Liver (tissue), 9 donors: ENCODE data around the gene PKHD1. TPM values are rescaled to one million over a fixed set of nuclear protein-coding genes. Genes with fewer than 3 reads are reported as not detected.

Experiments
- DNase-seq: peaks from one replicate; pipeline ENCODE4 v3.0.0-alpha.2; 2017; ENCODE audit warnings: low spot score
- H3K27ac ChIP-seq, 2 donors: one replicate each; pipeline ENCODE4 v1.7.0; 2013; ENCODE audit warnings: inconsistent platforms in 2 of 2, low read length in 2 of 2, control low read depth in 1 of 2, low read depth in 1 of 2, mild to moderate bottlenecking in 1 of 2
- H3K27me3 ChIP-seq, 4 donors: one replicate each; pipeline versions ENCODE4 v1.6.1 to v1.7.0; 2013; ENCODE audit warnings: low read length in 3 of 4, inconsistent platforms in 1 of 4, mild to moderate bottlenecking in 1 of 4, moderate library complexity in 1 of 4; ENCODE audit not compliant: control insufficient read depth in 4 of 4, insufficient read depth in 4 of 4
- H3K36me3 ChIP-seq, 4 donors: one replicate each; pipeline versions ENCODE4 v1.6.1 to v1.7.0; 2013; ENCODE audit warnings: low read length in 3 of 4, mild to moderate bottlenecking in 3 of 4, low read depth in 1 of 4, moderate library complexity in 1 of 4; ENCODE audit not compliant: control insufficient read depth in 4 of 4, insufficient read depth in 3 of 4
- H3K4me1 ChIP-seq, 4 donors: one replicate each; pipeline versions ENCODE4 v1.6.1 to v1.7.0; 2013; ENCODE audit warnings: low read length in 3 of 4, mild to moderate bottlenecking in 3 of 4, moderate library complexity in 1 of 4; ENCODE audit not compliant: control insufficient read depth in 4 of 4, insufficient read depth in 4 of 4
- H3K4me3 ChIP-seq, 3 donors: one replicate each; pipeline versions ENCODE4 v1.6.1 to v1.7.0; 2013; ENCODE audit warnings: low read length in 3 of 3, control low read depth in 1 of 3, low read depth in 1 of 3, mild to moderate bottlenecking in 1 of 3
- H3K9ac ChIP-seq, 2 donors: one replicate each; pipeline ENCODE4 v1.7.0; 2013; ENCODE audit warnings: low read length in 2 of 2, mild to moderate bottlenecking in 2 of 2, moderate library complexity in 2 of 2, control low read depth in 1 of 2, low read depth in 1 of 2
- H3K9me3 ChIP-seq, 4 donors: one replicate each; pipeline versions ENCODE4 v1.6.1 to v1.7.0; 2013; ENCODE audit warnings: low read length in 3 of 4; ENCODE audit not compliant: control insufficient read depth in 4 of 4
- EGR1 ChIP-seq, 2 donors: IDR thresholded peaks; 2 replicates each; pipeline ENCODE4 v1.6.1; 2016 to 2018; ENCODE audit warnings: antibody characterized with exemption in 2 of 2, low read depth in 2 of 2
- FOXA1 ChIP-seq: IDR thresholded peaks from 2 replicates; pipeline ENCODE4 v1.6.1; 2016; ENCODE audit warnings: antibody characterized with exemption
- HNF4A ChIP-seq, 2 donors: conservative IDR thresholded peaks; 2 replicates each; pipeline ENCODE4 v1.6.1; 2016; ENCODE audit warnings: antibody characterized with exemption in 2 of 2, mild to moderate bottlenecking in 2 of 2
- HNF4G ChIP-seq: IDR thresholded peaks from 2 replicates; pipeline ENCODE4 v1.6.1; 2016; ENCODE audit warnings: antibody characterized with exemption
- JUND ChIP-seq, 2 donors: IDR thresholded peaks; 2 replicates each; pipeline ENCODE4 v1.6.1; 2016; ENCODE audit warnings: antibody characterized with exemption in 2 of 2
- NR2F2 ChIP-seq: IDR thresholded peaks from 2 replicates; pipeline ENCODE4 v1.6.1; 2016; ENCODE audit warnings: antibody characterized with exemption
- RAD21 ChIP-seq, 2 donors: IDR thresholded peaks; 2 replicates each; pipeline ENCODE4 v1.6.1; 2016; ENCODE audit warnings: antibody characterized with exemption in 2 of 2, mild to moderate bottlenecking in 2 of 2
- TAF1 ChIP-seq: conservative IDR thresholded peaks from 2 replicates; pipeline ENCODE4 v1.6.1; 2016; ENCODE audit warnings: antibody characterized with exemption, mild to moderate bottlenecking
- WGBS: extraction: QIAGEN DNeasy Blood & Tissue Kit; methylation state at CpG from one replicate; pipeline ENCODE4 v1.1.7; 2013; 5-methylcytosine and 5-hydroxymethylcytosine counted together
- polyA plus RNA-seq, 2 donors: library from polyadenylated mRNA; stranded (reverse) in 1 of 2; unstranded in 1 of 2; fragments of 200-250 nt in 1 of 2; fragments of >200 nt in 1 of 2; fragmentation: Nextera tagmentation in 1 of 2; extraction: Ambion mirVana in 1 of 2; gene quantifications; one replicate each; pipeline versions ENCODE4 v1.2.1 to v1.2.3, GENCODE V29; 2013 to 2015
- total RNA-seq, 2 donors: library from RNA; depleted of rRNA; stranded (reverse); fragments of >200 nt; gene quantifications; one replicate each; pipeline ENCODE4 v1.2.3, GENCODE V29; 2014
- TF ChIP-seq, protein P1 (sequence below): fragments of 150-350 bp; IDR thresholded peaks from 2 replicates; pipeline ENCODE4 v1.5.1; 2017; ENCODE audit warnings: improper control_type of control experiment, low read depth, low read length; ENCODE audit not compliant: missing input control
- TF ChIP-seq, protein P2 (sequence below): IDR thresholded peaks from 2 replicates; pipeline ENCODE4 v1.6.1; 2016; ENCODE audit warnings: antibody characterized with exemption
- TF ChIP-seq, protein P3 (sequence below): IDR thresholded peaks from 2 replicates; pipeline ENCODE4 v1.6.1; 2016; ENCODE audit warnings: antibody characterized with exemption
- TF ChIP-seq, protein P4 (sequence below): IDR thresholded peaks from 2 replicates; pipeline ENCODE4 v1.6.1; 2016; ENCODE audit warnings: antibody characterized with exemption, mild to moderate bottlenecking
- donor health status: healthy.
- donor health status: healthy.
- donor health status: healthy.
- donor health status: healthy.
- donor health status: healthy.

The PKHD1 gene
- total and polyA plus RNA-seq, 4 donors, result 0.45 to 10.6 (median 3.2) TPM

DNA sequence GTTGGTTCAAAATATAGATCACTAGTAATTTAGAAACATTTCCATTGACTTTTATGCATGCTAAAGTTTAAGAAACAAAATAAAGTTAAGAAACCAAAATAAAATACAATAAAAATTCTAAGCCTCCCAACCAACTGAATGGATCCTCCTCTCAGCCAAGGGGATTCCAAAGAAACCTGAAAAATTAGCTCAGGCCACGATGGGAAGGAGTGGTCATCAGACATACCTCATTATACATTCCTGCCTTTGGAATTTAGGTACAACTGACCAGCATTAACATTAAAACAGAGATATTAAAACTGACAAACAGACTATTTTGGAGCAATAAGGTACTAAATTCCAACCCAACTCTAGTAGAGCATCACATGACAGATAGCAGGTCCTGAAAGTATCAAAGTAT lies 275.2 kb downstream of the PKHD1 start:
- Histone ChIP-seq H3K36me3 (no peaks in the 10 kb centered on the region), H3K27me3 (no peaks in the 10 kb centered on the region), H3K4me1 (no peaks in the 10 kb centered on the region), H3K27ac (no peak overlapping the region), H3K4me3 (no peak overlapping the region), H3K9ac (no peak overlapping the region), H3K9me3 (peaks cover 0 to 6% (median 0%) of the 10 kb centered on the region in 4 donors)
- no peak for DNase-seq
- 93% methylated on average over 1 of the region's 1 CpG for WGBS
- TF ChIP-seq, protein P1, sequence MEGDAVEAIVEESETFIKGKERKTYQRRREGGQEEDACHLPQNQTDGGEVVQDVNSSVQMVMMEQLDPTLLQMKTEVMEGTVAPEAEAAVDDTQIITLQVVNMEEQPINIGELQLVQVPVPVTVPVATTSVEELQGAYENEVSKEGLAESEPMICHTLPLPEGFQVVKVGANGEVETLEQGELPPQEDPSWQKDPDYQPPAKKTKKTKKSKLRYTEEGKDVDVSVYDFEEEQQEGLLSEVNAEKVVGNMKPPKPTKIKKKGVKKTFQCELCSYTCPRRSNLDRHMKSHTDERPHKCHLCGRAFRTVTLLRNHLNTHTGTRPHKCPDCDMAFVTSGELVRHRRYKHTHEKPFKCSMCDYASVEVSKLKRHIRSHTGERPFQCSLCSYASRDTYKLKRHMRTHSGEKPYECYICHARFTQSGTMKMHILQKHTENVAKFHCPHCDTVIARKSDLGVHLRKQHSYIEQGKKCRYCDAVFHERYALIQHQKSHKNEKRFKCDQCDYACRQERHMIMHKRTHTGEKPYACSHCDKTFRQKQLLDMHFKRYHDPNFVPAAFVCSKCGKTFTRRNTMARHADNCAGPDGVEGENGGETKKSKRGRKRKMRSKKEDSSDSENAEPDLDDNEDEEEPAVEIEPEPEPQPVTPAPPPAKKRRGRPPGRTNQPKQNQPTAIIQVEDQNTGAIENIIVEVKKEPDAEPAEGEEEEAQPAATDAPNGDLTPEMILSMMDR, result no peak
- TF ChIP-seq, protein P2, sequence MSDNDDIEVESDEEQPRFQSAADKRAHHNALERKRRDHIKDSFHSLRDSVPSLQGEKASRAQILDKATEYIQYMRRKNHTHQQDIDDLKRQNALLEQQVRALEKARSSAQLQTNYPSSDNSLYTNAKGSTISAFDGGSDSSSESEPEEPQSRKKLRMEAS, result no peak
- TF ChIP-seq TAF1, result no peak
- TF ChIP-seq RAD21 (IDR thresholded peaks at IDR 0.05), result no peak
- TF ChIP-seq FOXA1, result no peak
- TF ChIP-seq HNF4G, result no peak
- TF ChIP-seq HNF4A (conservative IDR thresholded peaks at IDR 0.05), result no peak
- no peak for TF ChIP-seq JUND (IDR thresholded peaks at IDR 0.05)
- no peak for TF ChIP-seq EGR1 (IDR thresholded peaks at IDR 0.05; ENCODE audit: low read depth in 2 of 2)
- no peak for TF ChIP-seq NR2F2

DNA sequence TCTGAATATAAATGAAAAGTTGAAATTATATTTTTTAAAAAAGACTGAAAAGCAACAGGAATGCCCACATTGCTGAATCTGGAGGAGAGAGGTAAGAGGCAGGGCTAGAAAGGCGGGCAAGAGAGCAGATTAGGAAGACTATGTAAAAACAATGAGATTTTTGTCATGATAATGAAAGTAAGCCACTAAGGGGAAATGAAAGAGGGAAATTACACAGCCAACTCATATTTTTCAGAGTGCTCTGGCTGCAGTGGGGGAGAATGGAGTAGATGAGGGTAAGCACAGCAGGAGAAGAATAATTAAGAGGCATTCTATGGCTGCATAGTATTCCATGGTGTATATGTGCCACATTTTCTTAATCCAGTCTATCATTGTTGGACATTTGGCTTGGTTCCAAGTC lies 281.9 kb downstream of the PKHD1 start:
- no peak for DNase-seq
- H3K4me3 ChIP-seq, result no peak overlapping the region
- no peak overlapping the region for H3K9ac ChIP-seq
- no peaks in the 10 kb centered on the region for H3K27me3 ChIP-seq
- peaks cover 0 to 3% (median 0%) of the 10 kb centered on the region in 4 donors for H3K36me3 ChIP-seq
- 73% methylated on average over 1 of the region's 1 CpG for whole genome bisulfite sequencing
- peaks cover 0 to 5% (median 0%) of the 10 kb centered on the region in 4 donors for H3K9me3 ChIP-seq
- no peaks in the 10 kb centered on the region for H3K4me1 ChIP-seq
- H3K27ac ChIP-seq, result no peak overlapping the region
- TF ChIP-seq HNF4G, result no peak
- TF ChIP-seq, protein P3, sequence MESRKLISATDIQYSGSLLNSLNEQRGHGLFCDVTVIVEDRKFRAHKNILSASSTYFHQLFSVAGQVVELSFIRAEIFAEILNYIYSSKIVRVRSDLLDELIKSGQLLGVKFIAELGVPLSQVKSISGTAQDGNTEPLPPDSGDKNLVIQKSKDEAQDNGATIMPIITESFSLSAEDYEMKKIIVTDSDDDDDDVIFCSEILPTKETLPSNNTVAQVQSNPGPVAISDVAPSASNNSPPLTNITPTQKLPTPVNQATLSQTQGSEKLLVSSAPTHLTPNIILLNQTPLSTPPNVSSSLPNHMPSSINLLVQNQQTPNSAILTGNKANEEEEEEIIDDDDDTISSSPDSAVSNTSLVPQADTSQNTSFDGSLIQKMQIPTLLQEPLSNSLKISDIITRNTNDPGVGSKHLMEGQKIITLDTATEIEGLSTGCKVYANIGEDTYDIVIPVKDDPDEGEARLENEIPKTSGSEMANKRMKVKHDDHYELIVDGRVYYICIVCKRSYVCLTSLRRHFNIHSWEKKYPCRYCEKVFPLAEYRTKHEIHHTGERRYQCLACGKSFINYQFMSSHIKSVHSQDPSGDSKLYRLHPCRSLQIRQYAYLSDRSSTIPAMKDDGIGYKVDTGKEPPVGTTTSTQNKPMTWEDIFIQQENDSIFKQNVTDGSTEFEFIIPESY, result no peak
- TF ChIP-seq, protein P4, sequence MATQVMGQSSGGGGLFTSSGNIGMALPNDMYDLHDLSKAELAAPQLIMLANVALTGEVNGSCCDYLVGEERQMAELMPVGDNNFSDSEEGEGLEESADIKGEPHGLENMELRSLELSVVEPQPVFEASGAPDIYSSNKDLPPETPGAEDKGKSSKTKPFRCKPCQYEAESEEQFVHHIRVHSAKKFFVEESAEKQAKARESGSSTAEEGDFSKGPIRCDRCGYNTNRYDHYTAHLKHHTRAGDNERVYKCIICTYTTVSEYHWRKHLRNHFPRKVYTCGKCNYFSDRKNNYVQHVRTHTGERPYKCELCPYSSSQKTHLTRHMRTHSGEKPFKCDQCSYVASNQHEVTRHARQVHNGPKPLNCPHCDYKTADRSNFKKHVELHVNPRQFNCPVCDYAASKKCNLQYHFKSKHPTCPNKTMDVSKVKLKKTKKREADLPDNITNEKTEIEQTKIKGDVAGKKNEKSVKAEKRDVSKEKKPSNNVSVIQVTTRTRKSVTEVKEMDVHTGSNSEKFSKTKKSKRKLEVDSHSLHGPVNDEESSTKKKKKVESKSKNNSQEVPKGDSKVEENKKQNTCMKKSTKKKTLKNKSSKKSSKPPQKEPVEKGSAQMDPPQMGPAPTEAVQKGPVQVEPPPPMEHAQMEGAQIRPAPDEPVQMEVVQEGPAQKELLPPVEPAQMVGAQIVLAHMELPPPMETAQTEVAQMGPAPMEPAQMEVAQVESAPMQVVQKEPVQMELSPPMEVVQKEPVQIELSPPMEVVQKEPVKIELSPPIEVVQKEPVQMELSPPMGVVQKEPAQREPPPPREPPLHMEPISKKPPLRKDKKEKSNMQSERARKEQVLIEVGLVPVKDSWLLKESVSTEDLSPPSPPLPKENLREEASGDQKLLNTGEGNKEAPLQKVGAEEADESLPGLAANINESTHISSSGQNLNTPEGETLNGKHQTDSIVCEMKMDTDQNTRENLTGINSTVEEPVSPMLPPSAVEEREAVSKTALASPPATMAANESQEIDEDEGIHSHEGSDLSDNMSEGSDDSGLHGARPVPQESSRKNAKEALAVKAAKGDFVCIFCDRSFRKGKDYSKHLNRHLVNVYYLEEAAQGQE, result no peak
